Pancreas (tissue), 10 donors: ENCODE results near the gene RNF121. TPM values are rescaled to one million over a fixed set of nuclear protein-coding genes. Genes with fewer than 3 reads are reported as not detected.

Experiments
- ATAC-seq, 4 donors: fragments of 200-7000 bp; cut with Tn5 transposase; one replicate each; pipeline versions ENCODE4 v1.8.0 to v1.9.1; 2020; ENCODE audit warnings: mild to moderate bottlenecking in 4 of 4, moderate library complexity in 4 of 4
- DNase-seq, 6 donors: peaks; one replicate each; pipeline ENCODE4 v3.0.0-alpha.2; 2020
- FAIRE-seq: peaks from 2 replicates; lab custom pipeline; 2012; peaks lifted over from hg19 to GRCh38; lab: Jason Lieb, UNC
- H3K27ac ChIP-seq, 4 donors: fragments of 200-600 bp; sonication (generic); 1 replicate in 3 of 4; 2 replicates in 1 of 4; pipeline versions ENCODE4 v1.5.0 to v1.8.0; 2020
- H3K27me3 ChIP-seq, 4 donors: fragments of 200-600 bp; one replicate each; pipeline ENCODE4 v1.8.0; 2021
- H3K36me3 ChIP-seq, 3 donors: fragments of 200-600 bp; sonication (generic) in 1 of 3; one replicate each; pipeline versions ENCODE4 v1.5.0 to v1.8.0; 2020 to 2021
- H3K4me1 ChIP-seq, 3 donors: fragments of 200-600 bp; one replicate each; pipeline ENCODE4 v1.8.0; 2021
- H3K4me3 ChIP-seq, 4 donors: fragments of 200-600 bp; sonication (generic) in 2 of 4; one replicate each; pipeline versions ENCODE4 v1.5.0 to v1.8.0; 2020 to 2021
- H3K9me3 ChIP-seq, 4 donors: fragments of 200-600 bp; one replicate each; pipeline ENCODE4 v1.8.0; 2021
- WGBS, 2 donors: extraction: QIAGEN DNeasy Blood & Tissue Kit; methylation state at CpG; one replicate each; pipeline ENCODE4 v1.1.7; 2013; 5-methylcytosine and 5-hydroxymethylcytosine counted together
- intact Hi-C, 3 donors: fragments of 100-400 bp; cut with DNase I; formaldehyde crosslinking; loops; one replicate each; pipeline versions ENCODE4 v1.11.1 to v1.14.2; 2022
- polyA plus RNA-seq, 2 donors: library from polyadenylated mRNA; stranded (reverse); fragments of 200-250 nt; gene quantifications; one replicate each; pipeline ENCODE4 v1.2.3, GENCODE V29; 2013
- total RNA-seq, 6 donors: library from RNA; stranded (reverse); fragmentation: NEBNext Ultra II Directional in 4 of 6; extraction: Animal tissue kit (Norgen Biotek cat#: 25700) in 4 of 6; gene quantifications; one replicate each; pipeline versions ENCODE4 v1.2.1 to v1.2.4, GENCODE V29; 2021 to 2023
- TF ChIP-seq, protein P1 (sequence below), 4 donors: fragments of 200-600 bp; sonication (generic) in 3 of 4; IDR thresholded peaks; one replicate each; pipeline versions ENCODE4 v1.5.0 to v1.8.0; 2021; ENCODE audit warnings: antibody characterized with exemption in 4 of 4
- donor health status: healthy with polysubstance abuse.
- donor health status: DM: no; HTN: no; CAD: no; lungs with moderate emphysema.
- donor health status: DM: no; HTN: no; CAD: no.
- donor health status: control.
- donor health status: control.
- donor health status: Bipolar disorder and iron deficiency.
- donor health status: DM: yes; HTN: yes; CAD: no.
- donor health status: DM: no; HTN: no; CAD: no.
- donor health status: DM: no; HTN: no; CAD: no.
- donor health status: DM: yes; HTN: yes; CAD: no.

RNF121 gene
- total and polyA plus RNA-seq, 8 donors = 10.9 to 20.7 (median 13.8) TPM

DNA sequence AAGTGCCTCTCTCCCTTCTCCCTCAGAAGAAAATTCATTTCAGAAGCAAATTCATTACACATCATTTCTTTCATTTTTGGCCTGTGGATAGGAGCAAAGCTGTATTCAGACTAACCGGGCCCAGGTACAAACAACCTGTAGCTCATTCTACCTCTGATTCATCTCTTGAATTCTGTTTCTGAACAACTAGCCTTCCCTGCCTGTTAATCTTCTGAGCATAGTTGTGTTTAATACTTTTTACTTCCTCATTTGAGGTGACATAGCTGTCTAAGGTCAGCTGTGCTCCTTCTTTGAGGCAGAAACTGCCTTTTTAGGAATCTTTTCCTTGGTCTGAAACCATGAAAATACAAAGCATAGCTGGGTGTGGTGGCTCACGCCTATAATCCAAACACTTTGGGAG lies 57.3 kb downstream of the RNF121 start:
- intact Hi-C loops = no loop called here
- TF ChIP-seq, protein P1, sequence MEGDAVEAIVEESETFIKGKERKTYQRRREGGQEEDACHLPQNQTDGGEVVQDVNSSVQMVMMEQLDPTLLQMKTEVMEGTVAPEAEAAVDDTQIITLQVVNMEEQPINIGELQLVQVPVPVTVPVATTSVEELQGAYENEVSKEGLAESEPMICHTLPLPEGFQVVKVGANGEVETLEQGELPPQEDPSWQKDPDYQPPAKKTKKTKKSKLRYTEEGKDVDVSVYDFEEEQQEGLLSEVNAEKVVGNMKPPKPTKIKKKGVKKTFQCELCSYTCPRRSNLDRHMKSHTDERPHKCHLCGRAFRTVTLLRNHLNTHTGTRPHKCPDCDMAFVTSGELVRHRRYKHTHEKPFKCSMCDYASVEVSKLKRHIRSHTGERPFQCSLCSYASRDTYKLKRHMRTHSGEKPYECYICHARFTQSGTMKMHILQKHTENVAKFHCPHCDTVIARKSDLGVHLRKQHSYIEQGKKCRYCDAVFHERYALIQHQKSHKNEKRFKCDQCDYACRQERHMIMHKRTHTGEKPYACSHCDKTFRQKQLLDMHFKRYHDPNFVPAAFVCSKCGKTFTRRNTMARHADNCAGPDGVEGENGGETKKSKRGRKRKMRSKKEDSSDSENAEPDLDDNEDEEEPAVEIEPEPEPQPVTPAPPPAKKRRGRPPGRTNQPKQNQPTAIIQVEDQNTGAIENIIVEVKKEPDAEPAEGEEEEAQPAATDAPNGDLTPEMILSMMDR (IDR thresholded peaks at IDR 0.05) = no peak
- H3K36me3 ChIP-seq = no peaks in the 10 kb centered on the region
- no peak overlapping the region for H3K27ac ChIP-seq
- 93 to 95% methylated on average over 2 of the region's 2 CpGs for WGBS, 2 donors
- ATAC-seq = peak in 1 of 4 donors; percentile 38
- no peaks in the 10 kb centered on the region for H3K4me1 ChIP-seq
- no peak overlapping the region for H3K4me3 ChIP-seq
- no peaks in the 10 kb centered on the region for H3K27me3 ChIP-seq
- H3K9me3 ChIP-seq = no peaks in the 10 kb centered on the region
- DNase-seq = no peak
- no peak for FAIRE-seq

DNA sequence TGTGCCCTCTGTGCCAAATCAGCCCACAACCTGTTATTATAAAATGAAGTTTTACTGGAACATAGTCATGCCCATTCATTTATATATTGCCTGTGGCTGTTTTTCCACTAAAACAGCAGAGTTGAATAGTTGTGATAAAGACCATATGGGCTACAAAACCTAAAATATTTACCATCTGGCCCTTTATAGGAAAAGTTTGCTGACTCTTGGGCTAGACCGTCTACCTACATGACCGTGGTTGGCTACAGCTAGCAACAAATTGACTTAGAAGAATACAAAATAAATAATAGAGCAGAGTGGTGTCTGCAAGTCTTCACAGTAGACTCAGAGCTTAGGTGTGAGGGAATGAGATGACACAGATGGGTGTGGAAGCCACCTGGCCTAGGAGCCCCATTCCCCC lies 58.7 kb downstream of the RNF121 start:
- Histone ChIP-seq H3K27me3 (no peaks in the 10 kb centered on the region), H3K9me3 (no peaks in the 10 kb centered on the region), H3K27ac (no peak overlapping the region), H3K4me3 (no peak overlapping the region), H3K36me3 (no peaks in the 10 kb centered on the region), H3K4me1 (no peaks in the 10 kb centered on the region)
- FAIRE-seq = no peak
- TF ChIP-seq, protein P1 (IDR thresholded peaks at IDR 0.05) = no peak
- WGBS, 2 donors = 44 to 47% methylated on average over 2 of the region's 2 CpGs
- intact Hi-C loops = no loop called here
- no peak for DNase-seq
- ATAC-seq = no peak

DNA sequence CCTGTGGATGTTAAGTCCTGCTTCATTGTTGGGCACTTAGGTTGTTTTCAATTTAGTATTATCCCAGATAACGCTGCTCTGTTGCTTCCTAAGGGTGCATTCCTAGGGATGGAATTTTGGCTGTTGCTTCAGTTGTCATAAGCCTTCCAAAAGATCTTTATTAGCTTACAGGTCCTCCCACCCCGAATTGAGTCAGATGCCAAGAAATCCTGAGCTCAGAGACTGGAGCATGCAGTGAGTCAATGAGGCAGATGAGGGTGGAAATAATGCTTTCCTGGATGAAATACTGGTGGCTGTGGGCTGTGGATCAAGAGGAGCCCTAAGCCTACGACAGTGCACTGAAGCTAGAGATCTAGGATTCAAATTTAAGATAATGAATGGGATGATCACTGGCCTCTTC lies 59.2 kb downstream of the RNF121 start:
- TF ChIP-seq, protein P1 (IDR thresholded peaks at IDR 0.05) = no peak
- Histone ChIP-seq H3K4me3 (no peak overlapping the region), H3K27me3 (no peaks in the 10 kb centered on the region), H3K27ac (no peak overlapping the region), H3K9me3 (no peaks in the 10 kb centered on the region), H3K36me3 (no peaks in the 10 kb centered on the region), H3K4me1 (no peaks in the 10 kb centered on the region)
- FAIRE-seq (no peak), ATAC-seq (peak in 1 of 4 donors; percentile 39), DNase-seq (no peak)
- 69 to 72% methylated on average over 3 of the region's 3 CpGs for WGBS, 2 donors
- intact Hi-C loops = no loop called here

GRCh38 chr11:71990701-71991100 lies 61.9 kb downstream of the RNF121 start:
- Histone ChIP-seq H3K27ac (no peak overlapping the region), H3K4me1 (no peaks in the 10 kb centered on the region), H3K36me3 (no peaks in the 10 kb centered on the region), H3K4me3 (no peak overlapping the region), H3K27me3 (no peaks in the 10 kb centered on the region), H3K9me3 (no peaks in the 10 kb centered on the region)
- DNase-seq (no peak), ATAC-seq (no peak), FAIRE-seq (no peak)
- intact Hi-C loops = no loop called here
- TF ChIP-seq, protein P1 (IDR thresholded peaks at IDR 0.05) = no peak
- WGBS, 2 donors = 57 to 60% methylated on average over 3 of the region's 3 CpGs

DNA sequence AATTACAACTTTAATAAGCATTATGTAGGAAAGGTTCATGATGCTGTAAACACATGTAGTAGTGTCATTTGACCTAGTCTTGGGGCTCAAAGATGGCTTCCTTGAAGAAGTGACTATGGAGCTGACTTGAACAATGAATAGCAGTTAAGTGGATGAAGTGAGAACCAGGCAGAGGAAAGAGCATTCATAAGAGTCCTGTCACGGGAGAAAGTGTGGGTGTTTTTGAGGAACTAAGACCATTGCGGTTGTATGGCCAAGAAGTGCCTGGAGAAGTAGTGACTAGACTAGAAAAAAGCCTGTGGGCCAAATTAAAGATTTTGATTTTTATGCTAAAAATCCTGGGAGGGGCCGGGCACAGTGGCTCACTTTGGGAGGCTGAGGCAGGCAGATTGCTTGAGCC lies 62.6 kb downstream of the RNF121 start:
- TF ChIP-seq, protein P1 (IDR thresholded peaks at IDR 0.05) = no peak
- Histone ChIP-seq H3K36me3 (no peaks in the 10 kb centered on the region), H3K9me3 (no peaks in the 10 kb centered on the region), H3K27ac (peak overlapping the region in 1 of 4 donors; percentile 21), H3K4me1 (no peaks in the 10 kb centered on the region), H3K27me3 (no peaks in the 10 kb centered on the region), H3K4me3 (no peak overlapping the region)
- DNase-seq (no peak), ATAC-seq (peak in 2 of 4 donors; percentile 50 to 76), FAIRE-seq (no peak)
- intact Hi-C loops = no loop called here
- WGBS, 2 donors = 77 to 88% methylated on average over 3 of the region's 3 CpGs
